Prostate gland (tissue), 2 donors: ENCODE results near the gene SRPX2. TPM values are rescaled to one million over a fixed set of nuclear protein-coding genes. Genes with fewer than 3 reads are reported as not detected.

Source experiments
- DNase-seq: peaks from one replicate; pipeline ENCODE4 v3.0.0-alpha.2; 2019; ENCODE audit warnings: low spot score
- H3K27ac ChIP-seq, 2 donors: fragments of 200-600 bp; sonication (generic); 2 replicates each; pipeline ENCODE4 v1.5.1; 2017 to 2019
- H3K27me3 ChIP-seq: fragments of 200-600 bp; sonication (generic); replicated peaks from 2 replicates; pipeline ENCODE4 v1.5.1; 2019; ENCODE audit not compliant: insufficient read depth
- H3K36me3 ChIP-seq, 2 donors: fragments of 200-600 bp; sonication (generic); 1 replicate in 1 of 2; 2 replicates in 1 of 2; pipeline versions ENCODE4 v1.5.1 to v1.8.1; 2017 to 2019
- H3K4me1 ChIP-seq: fragments of 200-600 bp; sonication (generic); replicated peaks from 2 replicates; pipeline ENCODE4 v1.5.1; 2019
- H3K4me3 ChIP-seq, 2 donors: fragments of 200-600 bp; sonication (generic); 2 replicates each; pipeline ENCODE4 v1.5.1; 2017 to 2019
- H3K9me3 ChIP-seq: fragments of 200-600 bp; sonication (generic); 2 replicates; pipeline ENCODE4 v1.5.1; 2017
- CTCF ChIP-seq, 4 experiments: fragments of 200-600 bp in 2 of 4; fragments of 450-650 bp in 2 of 4; sonication (generic) in 2 of 4; IDR thresholded peaks; 1 replicate in 3 of 4; 2 replicates in 1 of 4; pipeline ENCODE4 v1.5.1; 2016 to 2019; ENCODE audit warnings: antibody characterized with exemption in 4 of 4, mild to moderate bottlenecking in 2 of 4, moderate library complexity in 2 of 4
- POLR2A ChIP-seq: fragments of 450-650 bp; IDR thresholded peaks from one replicate; pipeline ENCODE4 v1.6.1; 2016; ENCODE audit warnings: antibody characterized with exemption, mild to moderate bottlenecking
- POLR2AphosphoS5 ChIP-seq: sonication (generic); formaldehyde crosslinking; IDR thresholded peaks from one replicate; pipeline ENCODE4 v1.6.1; 2017; ENCODE audit warnings: antibody characterized with exemption
- WGBS: methylation state at CpG from one replicate; pipeline ENCODE4 v1.1.5; 2018; 5-methylcytosine and 5-hydroxymethylcytosine counted together
- intact Hi-C: fragments of 100-400 bp; cut with DNase I; formaldehyde crosslinking; loops from one replicate; pipeline ENCODE4 v1.14.2; 2022
- total RNA-seq, 2 donors: library from RNA; depleted of rRNA; stranded (reverse); fragments of >200 nt; gene quantifications; one replicate each; pipeline ENCODE4 v1.1.0, GENCODE V29; 2016

SRPX2 gene
- total RNA-seq, 2 donors from 2014 or later: 4.8 to 5.1 TPM

- 79% methylated on average over 3 of the region's 3 CpGs for WGBS
- Histone ChIP-seq H3K36me3 (no peaks in the 10 kb centered on the region), H3K4me3 (no peak overlapping the region), H3K27me3 (no peaks in the 10 kb centered on the region), H3K27ac (no peak overlapping the region), H3K9me3 (no peaks in the 10 kb centered on the region), H3K4me1 (no peaks in the 10 kb centered on the region)
- DNase-seq: no peak
- no peak for TF ChIP-seq CTCF (IDR thresholded peaks at IDR 0.05)
- TF ChIP-seq POLR2A: no peak
- TF ChIP-seq POLR2AphosphoS5: no peak
- intact Hi-C loops: loop anchor here (5.0 kb wide), 1 partner anchor 94 kb away; no protein-coding TSS in a partner anchor
Observed at GRCh38 chrX:100673397-100673953, 29.5 kb downstream of the SRPX2 start.

- Histone ChIP-seq H3K4me1 (no peaks in the 10 kb centered on the region), H3K4me3 (no peak overlapping the region), H3K9me3 (no peaks in the 10 kb centered on the region), H3K36me3 (no peaks in the 10 kb centered on the region), H3K27me3 (no peaks in the 10 kb centered on the region), H3K27ac (no peak overlapping the region)
- no peak for DNase-seq
- TF ChIP-seq POLR2AphosphoS5: no peak
- TF ChIP-seq POLR2A: no peak
- no peak for TF ChIP-seq CTCF (IDR thresholded peaks at IDR 0.05)
- WGBS: 88% methylated on average over 2 of the region's 2 CpGs
- intact Hi-C loops: loop anchor here (5.0 kb wide), 1 partner anchor 93 kb away; no protein-coding TSS in a partner anchor
Observed at GRCh38 chrX:100674705-100675104, 30.7 kb downstream of the SRPX2 start.

DNA sequence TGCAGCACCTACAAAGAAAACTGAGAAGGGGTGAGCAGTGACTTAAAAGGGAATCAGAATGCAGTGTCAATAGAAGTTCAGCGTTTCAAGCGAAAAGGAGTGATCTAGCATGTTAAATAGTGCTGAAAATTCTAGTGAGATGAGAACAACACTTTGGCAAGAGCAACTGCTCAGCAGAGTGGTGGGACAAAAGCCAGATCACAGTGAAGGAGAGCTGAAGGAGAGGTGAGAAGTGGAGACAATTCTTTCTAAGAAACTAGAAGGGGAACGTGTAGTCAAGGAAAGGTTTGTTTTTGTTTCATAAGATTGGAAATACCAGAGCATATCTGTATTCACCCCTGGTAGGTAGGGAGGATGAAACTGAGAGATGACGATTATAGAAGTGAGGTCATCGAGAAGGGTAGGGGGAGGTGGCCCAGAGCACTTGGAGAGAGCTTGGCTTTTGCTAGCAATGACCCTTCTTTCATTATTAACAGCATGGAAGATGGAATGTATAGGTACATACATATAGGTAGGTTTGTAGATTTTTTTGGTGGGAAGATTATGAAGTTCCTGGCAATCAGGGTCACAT, 33.7 kb downstream of the SRPX2 start:
- no peak overlapping the region for H3K4me3 ChIP-seq
- no peaks in the 10 kb centered on the region for H3K9me3 ChIP-seq
- H3K27ac ChIP-seq: no peak overlapping the region
- no peaks in the 10 kb centered on the region for H3K36me3 ChIP-seq
- no peak for TF ChIP-seq CTCF (IDR thresholded peaks at IDR 0.05)
- no peak for TF ChIP-seq POLR2AphosphoS5
- no peak for TF ChIP-seq POLR2A
- no peaks in the 10 kb centered on the region for H3K4me1 ChIP-seq
- intact Hi-C loops: no loop called here
- 35% methylated on average over 5 of the region's 5 CpGs for whole genome bisulfite sequencing
- H3K27me3 ChIP-seq: no peaks in the 10 kb centered on the region
- DNase-seq: no peak

- Histone ChIP-seq H3K4me1 (no peaks in the 10 kb centered on the region), H3K27ac (no peak overlapping the region), H3K4me3 (no peak overlapping the region), H3K36me3 (no peaks in the 10 kb centered on the region), H3K27me3 (no peaks in the 10 kb centered on the region), H3K9me3 (no peaks in the 10 kb centered on the region)
- DNase-seq: no peak
- 31% methylated on average over 2 of the region's 2 CpGs for WGBS
- intact Hi-C loops: no loop called here
- TF ChIP-seq POLR2AphosphoS5 (no peak), POLR2A (no peak), CTCF (IDR thresholded peaks at IDR 0.05) (no peak)
Observed at GRCh38 chrX:100680756-100681155, 36.8 kb downstream of the SRPX2 start.

- no peaks in the 10 kb centered on the region for H3K27me3 ChIP-seq
- no peak overlapping the region for H3K27ac ChIP-seq
- H3K4me3 ChIP-seq: no peak overlapping the region
- 96% methylated on average over 3 of the region's 3 CpGs for WGBS
- intact Hi-C loops: no loop called here
- no peak for DNase-seq
- no peaks in the 10 kb centered on the region for H3K36me3 ChIP-seq
- TF ChIP-seq POLR2A (no peak), CTCF (IDR thresholded peaks at IDR 0.05) (no peak), POLR2AphosphoS5 (no peak)
- no peaks in the 10 kb centered on the region for H3K4me1 ChIP-seq
- no peaks in the 10 kb centered on the region for H3K9me3 ChIP-seq
Observed at GRCh38 chrX:100681599-100681998, 37.6 kb downstream of the SRPX2 start.
